GM12878 (cell line): ENCODE results near the gene NEDD8. TPM values are rescaled to one million over a fixed set of nuclear protein-coding genes. Genes with fewer than 3 reads are reported as not detected.

Experiments
- ATAC-seq: fragments of 200-7000 bp; cut with Tn5 transposase; 3 replicates; pipeline ENCODE4 v1.9.1; 2020; ENCODE audit warnings: mild to moderate bottlenecking, moderate library complexity
- BruUV-seq: library from RNA; stranded (reverse); fragments of 400-500 nt; replicated peaks from 2 replicates; lab custom pipeline; 2021; lab: Mats Ljungman, UMichigan
- CTCF ChIA-PET: fragments of 300-600 bp; sonication (Branson Sonifier 250); formaldehyde crosslinking; extraction: SDS; loops from one replicate; lab custom pipeline; 2021; ENCODE audit warnings: inconsistent platforms; lab: Yijun Ruan, JAX
- POLR2A ChIA-PET: fragments of 350-600 bp; formaldehyde crosslinking; extraction: SDS; loops from one replicate; lab custom pipeline; 2021; ENCODE audit warnings: inconsistent platforms; lab: Charles Lee
- RAD21 ChIA-PET: fragments of 300-600 bp; sonication (Branson Sonifier 250); formaldehyde crosslinking; loops from one replicate; lab custom pipeline; 2023; ENCODE audit warnings: antibody characterized with exemption; ENCODE audit not compliant: unreplicated experiment; lab: Charles Lee
- SMC1A ChIA-PET: fragments of 300-600 bp; sonication (Branson Sonifier 250); formaldehyde crosslinking; loops from one replicate; lab custom pipeline; 2023; ENCODE audit not compliant: unreplicated experiment, uncharacterized antibody; lab: Charles Lee
- DNase-seq: peaks from one replicate; pipeline ENCODE4 v3.0.0-alpha.2; 2011; ENCODE audit warnings: low read depth, low spot score
- FAIRE-seq: peaks from 3 replicates; lab custom pipeline; 2011; peaks lifted over from hg19 to GRCh38; lab: Jason Lieb, UNC
- H2AFZ ChIP-seq: 2 replicates; pipeline ENCODE4 v1.6.0; 2011; ENCODE audit warnings: low read depth, low read length, control low read depth; ENCODE audit not compliant: control insufficient read depth
- H3K27ac ChIP-seq: 2 replicates; pipeline ENCODE4 v1.5.1; 2011; ENCODE audit warnings: control low read depth; ENCODE audit not compliant: control insufficient read depth, insufficient read depth
- H3K27me3 ChIP-seq, 2 experiments: replicated peaks in 1 of 2; 2 replicates each; pipeline versions ENCODE4 v1.6.0 to v1.6.1; 2011; ENCODE audit warnings: low read length in 1 of 2; ENCODE audit not compliant: control insufficient read depth in 2 of 2, insufficient read depth in 2 of 2
- H3K36me3 ChIP-seq, 2 experiments: 2 replicates each; pipeline ENCODE4 v1.5.1; 2011; ENCODE audit warnings: low read length in 1 of 2; ENCODE audit not compliant: control insufficient read depth in 2 of 2, insufficient read depth in 2 of 2
- H3K4me1 ChIP-seq: 2 replicates; pipeline ENCODE4 v1.6.1; 2011; ENCODE audit warnings: mild to moderate bottlenecking, low read length, moderate library complexity, mixed read lengths; ENCODE audit not compliant: control insufficient read depth, insufficient read depth
- H3K4me2 ChIP-seq: 2 replicates; pipeline ENCODE4 v1.6.0; 2011; ENCODE audit warnings: control low read depth; ENCODE audit not compliant: control insufficient read depth, insufficient read depth
- H3K4me3 ChIP-seq: fragments of 200-600 bp; sonication (generic); 2 replicates; pipeline ENCODE4 v1.5.1; 2016
- H3K79me2 ChIP-seq: 2 replicates; pipeline ENCODE4 v1.6.0; 2011; ENCODE audit warnings: low read length; ENCODE audit not compliant: control insufficient read depth, insufficient read depth
- H3K9ac ChIP-seq: 2 replicates; pipeline ENCODE4 v1.8.0; 2011; ENCODE audit warnings: low read length, control low read depth, mixed read lengths; ENCODE audit not compliant: control insufficient read depth, insufficient read depth
- H3K9me3 ChIP-seq: replicated peaks from 3 replicates; pipeline ENCODE4 v1.5.1; 2011; ENCODE audit warnings: mild to moderate bottlenecking, low read length; ENCODE audit not compliant: control insufficient read depth, insufficient read depth
- H4K20me1 ChIP-seq: 2 replicates; pipeline ENCODE4 v1.6.0; 2011; ENCODE audit not compliant: control insufficient read depth, insufficient read depth
- ATF2 ChIP-seq: IDR thresholded peaks from 2 replicates; pipeline ENCODE4 v1.6.1; 2012; ENCODE audit warnings: low read length, inconsistent platforms
- CHD4 ChIP-seq: fragments of 200-600 bp; sonication (generic); IDR thresholded peaks from 2 replicates; pipeline ENCODE4 v1.6.1; 2016; ENCODE audit warnings: mild to moderate bottlenecking
- CREB1 ChIP-seq: IDR thresholded peaks from 2 replicates; pipeline ENCODE4 v1.6.1; 2012; ENCODE audit warnings: low read depth, mild to moderate bottlenecking, inconsistent platforms
- E2F4 ChIP-seq: IDR thresholded peaks from 2 replicates; pipeline ENCODE4 v1.6.1; 2012; ENCODE audit warnings: low read depth, low read length, improper control_type of control experiment
- ETV6 ChIP-seq, 2 experiments: fragments of 450-650 bp in 1 of 2; IDR thresholded peaks in 1 of 2; conservative IDR thresholded peaks in 1 of 2; 2 replicates each; pipeline ENCODE4 v1.6.1; 2014; ENCODE audit warnings: antibody characterized with exemption in 1 of 2, borderline replicate concordance in 1 of 2, low read depth in 1 of 2, mild to moderate bottlenecking in 1 of 2, moderate library complexity in 1 of 2
- JUND ChIP-seq: IDR thresholded peaks from 2 replicates; pipeline ENCODE4 v1.6.1; 2012; ENCODE audit warnings: low read depth, mild to moderate bottlenecking, low read length, improper control_type of control experiment, moderate library complexity
- MAX ChIP-seq: IDR thresholded peaks from 2 replicates; pipeline ENCODE4 v1.6.1; 2012; ENCODE audit warnings: low read depth, low read length, improper control_type of control experiment
- MEF2B ChIP-seq: fragments of 450-650 bp; IDR thresholded peaks from 2 replicates; pipeline ENCODE4 v1.6.1; 2018; ENCODE audit warnings: mild to moderate bottlenecking, moderate library complexity; ENCODE audit not compliant: partially characterized antibody, poor library complexity, severe bottlenecking
- NRF1 ChIP-seq: conservative IDR thresholded peaks from 2 replicates; pipeline ENCODE4 v1.6.1; 2011; ENCODE audit warnings: mild to moderate bottlenecking, low read depth, low read length, improper control_type of control experiment
- POLR2AphosphoS2 ChIP-seq: IDR thresholded peaks from 2 replicates; pipeline ENCODE4 v1.6.1; 2011; ENCODE audit warnings: low read depth, mild to moderate bottlenecking, low read length, improper control_type of control experiment, moderate library complexity
- SIX5 ChIP-seq: IDR thresholded peaks from 2 replicates; pipeline ENCODE4 v1.6.1; 2011; ENCODE audit warnings: mild to moderate bottlenecking, low read depth, low read length, moderate library complexity; ENCODE audit not compliant: severe bottlenecking
- SUZ12 ChIP-seq: fragments of 200-600 bp; sonication (generic); IDR thresholded peaks from one replicate; pipeline ENCODE4 v1.6.1; 2018; ENCODE audit warnings: antibody characterized with exemption, mild to moderate bottlenecking; ENCODE audit not compliant: unreplicated experiment
- ZNF217 ChIP-seq: fragments of 450-650 bp; IDR thresholded peaks from 2 replicates; pipeline ENCODE4 v1.6.1; 2017; ENCODE audit warnings: antibody characterized with exemption, mild to moderate bottlenecking
- ZNF384 ChIP-seq: IDR thresholded peaks from 2 replicates; pipeline ENCODE4 v1.6.1; 2012; ENCODE audit warnings: low read depth, mild to moderate bottlenecking, low read length, improper control_type of control experiment, borderline replicate concordance
- WGBS: methylation state at CpG from one replicate; pipeline ENCODE4 v1.1.6; 2016; ENCODE audit warnings: low lambda C conversion rate; ENCODE audit not compliant: insufficient replicate concordance, insufficient coverage; ENCODE audit errors: missing lambda C conversion rate; 5-methylcytosine and 5-hydroxymethylcytosine counted together
- in situ Hi-C: fragments of 300-500 bp; cut with MboI; formaldehyde crosslinking; loops from 9 replicates; pipeline ENCODE4 v1.14.3; 2018; ENCODE audit warnings: mixed read lengths
- intact Hi-C: fragments of 100-400 bp; cut with micrococcal nuclease; formaldehyde crosslinking; loops from one replicate; pipeline ENCODE4 v1.14.2; 2022; ENCODE audit not compliant: unreplicated experiment
- polyA plus RNA-seq, 11 experiments: library from polyadenylated mRNA; depleted of rRNA in 4 of 11; unstranded in 6 of 11; stranded (reverse) in 5 of 11; fragments of >200 nt; fragmentation: Nextera tagmentation in 4 of 11; fragmentation: Illumina TruSeq in 1 of 11; extraction: Ambion mirVana in 4 of 11; extraction: Trizol in 1 of 11; gene quantifications; 1 replicate in 1 of 11; 2 replicates in 10 of 11; pipeline versions ENCODE4 v1.2.1 to v1.2.3, GENCODE V29; 2011 to 2016; ENCODE audit warnings: inconsistent platforms in 2 of 11, missing spikeins in 2 of 11, low read depth in 1 of 11
- total RNA-seq, 4 experiments: library from RNA; depleted of rRNA in 3 of 4; stranded (reverse); fragments of >200 nt in 3 of 4; fragmentation: Illumina TruSeq in 1 of 4; extraction: Trizol in 1 of 4; gene quantifications; 2 replicates each; pipeline versions ENCODE4 v1.2.1 to v1.2.3, GENCODE V29; 2013 to 2021
- TF ChIP-seq, protein P1 (sequence below): IDR thresholded peaks from 2 replicates; pipeline ENCODE4 v1.6.1; 2011; ENCODE audit warnings: low read depth, mild to moderate bottlenecking, low read length, moderate library complexity, borderline replicate concordance; ENCODE audit errors: extremely low read depth
- TF ChIP-seq, protein P2 (sequence below): IDR thresholded peaks from 2 replicates; pipeline ENCODE4 v1.6.1; 2011; ENCODE audit warnings: borderline replicate concordance, low read depth, mild to moderate bottlenecking, moderate library complexity, mixed read lengths, low read length; ENCODE audit not compliant: insufficient read depth; ENCODE audit errors: extremely low read length

Gene NEDD8
- total and polyA plus RNA-seq, 10 of the 15 experiments (the other 5 are each of a cell fraction or from before 2014, with no cell fraction given), result 164 to 991 (median 300) TPM

DNA sequence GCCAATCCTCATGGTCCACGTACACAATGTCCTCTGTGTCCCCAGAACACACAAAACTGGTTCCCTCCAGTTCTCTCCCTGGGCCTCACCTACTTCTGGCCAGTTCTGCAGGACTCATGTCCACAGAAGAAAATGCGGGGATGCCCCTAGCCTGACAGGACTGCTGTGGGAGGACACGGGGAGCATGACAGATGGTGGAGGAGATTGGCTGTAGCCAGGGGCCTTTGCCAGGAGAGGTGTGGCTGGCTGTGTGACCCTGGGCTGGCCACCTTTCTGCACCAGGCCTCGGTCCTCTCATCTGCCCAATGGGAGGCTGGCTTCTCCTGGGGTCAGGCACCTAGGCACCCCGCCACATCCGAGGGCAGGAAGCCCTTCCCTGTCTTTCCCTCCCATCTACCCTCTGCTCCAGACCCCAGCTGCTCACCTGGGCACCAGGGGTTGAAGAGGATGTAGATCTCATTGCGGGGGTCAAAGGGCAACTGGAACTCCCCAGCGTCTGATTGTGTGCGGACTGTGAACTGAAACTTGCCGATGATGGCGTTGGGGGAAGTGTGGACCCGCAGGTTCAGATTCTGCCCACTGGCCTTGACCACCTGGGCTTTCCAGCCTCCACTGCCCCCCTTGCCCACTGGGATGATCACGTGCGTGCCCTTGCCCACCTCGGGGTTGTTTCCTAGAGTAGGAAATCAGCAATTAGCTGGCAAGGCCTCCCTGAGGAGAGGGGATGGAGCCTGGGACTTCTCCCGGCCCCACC lies 28.0 kb upstream of the NEDD8 start:
- no peak for DNase-seq
- H3K27me3 ChIP-seq, result no peaks in the 10 kb centered on the region
- H3K4me2 ChIP-seq, result no peak overlapping the region
- H3K9me3 ChIP-seq, result no peaks in the 10 kb centered on the region
- H3K79me2 ChIP-seq, result no peaks in the 10 kb centered on the region
- FAIRE-seq, result no peak
- RAD21 ChIA-PET, result no interaction called here
- in situ Hi-C loops, result no loop called here
- intact Hi-C loops, result no loop called here
- no peaks in the 10 kb centered on the region; a peak in 2 of 4 replicates for H3K36me3 ChIP-seq
- no TSS peak for BruUV-seq
- no peak overlapping the region for H3K27ac ChIP-seq
- H3K9ac ChIP-seq, result no peak overlapping the region
- H4K20me1 ChIP-seq, result no peaks in the 10 kb centered on the region
- no peak overlapping the region for H3K4me3 ChIP-seq
- ATAC-seq, result no peak; the same call in 2 of the 3 replicates
- SMC1A ChIA-PET, result interaction anchor here (0.9 kb wide), 1 partner anchor 14 kb away, joined by 3 read pairs; no protein-coding TSS in a partner anchor
- H2AFZ ChIP-seq, result no peak overlapping the region
- H3K4me1 ChIP-seq, result no peaks in the 10 kb centered on the region
- POLR2A ChIA-PET, result no interaction called here
- 81% methylated on average over 15 of the region's 16 CpGs for WGBS
- TF ChIP-seq, protein P1, sequence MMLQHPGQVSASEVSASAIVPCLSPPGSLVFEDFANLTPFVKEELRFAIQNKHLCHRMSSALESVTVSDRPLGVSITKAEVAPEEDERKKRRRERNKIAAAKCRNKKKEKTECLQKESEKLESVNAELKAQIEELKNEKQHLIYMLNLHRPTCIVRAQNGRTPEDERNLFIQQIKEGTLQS, result no peak
- TF ChIP-seq MAX (no peak), E2F4 (no peak), JUND (no peak), ZNF384 (no peak), CHD4 (no peak), SUZ12 (no peak), SIX5 (no peak), ETV6 (conservative IDR thresholded peaks at IDR 0.05 in 1 of 2, IDR thresholded peaks at IDR 0.05 in 1 of 2; ENCODE audit: borderline replicate concordance in 1 of 2, low read depth in 1 of 2) (no peak), ZNF217 (no peak), CREB1 (no peak), POLR2AphosphoS2 (no peak), NRF1 (no peak), ATF2 (no peak), MEF2B (no peak)
- TF ChIP-seq, protein P2, sequence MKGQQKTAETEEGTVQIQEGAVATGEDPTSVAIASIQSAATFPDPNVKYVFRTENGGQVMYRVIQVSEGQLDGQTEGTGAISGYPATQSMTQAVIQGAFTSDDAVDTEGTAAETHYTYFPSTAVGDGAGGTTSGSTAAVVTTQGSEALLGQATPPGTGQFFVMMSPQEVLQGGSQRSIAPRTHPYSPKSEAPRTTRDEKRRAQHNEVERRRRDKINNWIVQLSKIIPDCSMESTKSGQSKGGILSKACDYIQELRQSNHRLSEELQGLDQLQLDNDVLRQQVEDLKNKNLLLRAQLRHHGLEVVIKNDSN, result no peak
- CTCF ChIA-PET, result interaction anchor here (0.9 to 1.3 kb wide), 2 partner anchors 17 to 48 kb away, joined by 3 to 4 read pairs; partner anchors contain the start of gene CIDEB
